ENCODE results near the gene LDLRAD3.
"Not testable (repeated sequence)": the region's sequence is repeated elsewhere in the genome, so short reads cannot be mapped to it uniquely, and the experiment has no call there.

The LDLRAD3 gene

GRCh38 chr11:35943713-35944502, at the start of gene LDLRAD3:
LDLRAD3 (plus strand) TSS chr11:35944062; CDS start chr11:35944099, 37 bp downstream.
- DNase-seq: peak; percentile 37 to 67

- DNase-seq: no peak
Measured at GRCh38 chr11:35897019-35897418, 46.8 kb upstream of the LDLRAD3 start.

GRCh38 chr11:35902961-35903360, 40.9 kb upstream of the LDLRAD3 start:
- DNase-seq: no peak

- no peak for DNase-seq
Measured at GRCh38 chr11:35905646-35906276, 38.1 kb upstream of the LDLRAD3 start.

- DNase-seq: no peak
Measured at GRCh38 chr11:35906277-35906661, 37.6 kb upstream of the LDLRAD3 start.

GRCh38 chr11:35906681-35907080, 37.2 kb upstream of the LDLRAD3 start:
- no peak for DNase-seq

GRCh38 chr11:35907648-35908431, 36.0 kb upstream of the LDLRAD3 start:
- no peak for DNase-seq

- not testable (repeated sequence) for DNase-seq
Measured at GRCh38 chr11:35908432-35908771, 35.5 kb upstream of the LDLRAD3 start.

GRCh38 chr11:35909511-35910265, 34.2 kb upstream of the LDLRAD3 start:
- no peak for DNase-seq

- DNase-seq: no peak
Measured at GRCh38 chr11:35911013-35911412, 32.8 kb upstream of the LDLRAD3 start.

GRCh38 chr11:35911616-35912165, 32.2 kb upstream of the LDLRAD3 start:
- no peak for DNase-seq

GRCh38 chr11:35912436-35912835, 31.4 kb upstream of the LDLRAD3 start:
- not testable (repeated sequence) for DNase-seq

- no peak for DNase-seq
Measured at GRCh38 chr11:35912883-35913624, 30.8 kb upstream of the LDLRAD3 start.

- DNase-seq: no peak
Measured at GRCh38 chr11:35914816-35915215, 29.0 kb upstream of the LDLRAD3 start.

GRCh38 chr11:35916270-35916669, 27.6 kb upstream of the LDLRAD3 start:
- DNase-seq: no peak

- DNase-seq: no peak
Measured at GRCh38 chr11:35917676-35918075, 26.2 kb upstream of the LDLRAD3 start.

GRCh38 chr11:35918716-35919115, 25.1 kb upstream of the LDLRAD3 start:
- DNase-seq: no peak

GRCh38 chr11:35919244-35919643, 24.6 kb upstream of the LDLRAD3 start:
- no peak for DNase-seq

GRCh38 chr11:35923452-35923851, 20.4 kb upstream of the LDLRAD3 start:
- DNase-seq: no peak

GRCh38 chr11:35924811-35925210, 19.1 kb upstream of the LDLRAD3 start:
- DNase-seq: no peak

- DNase-seq: no peak
Measured at GRCh38 chr11:35927104-35927503, 16.8 kb upstream of the LDLRAD3 start.

GRCh38 chr11:35927682-35928081, 16.2 kb upstream of the LDLRAD3 start:
- DNase-seq: no peak
